HFFc6 (cell line): Measurements from ENCODE around the gene ARPC4. TPM values are rescaled to one million over a fixed set of nuclear protein-coding genes. Genes with fewer than 3 reads are reported as not detected.

Experiments used
- DNase-seq: peaks from one replicate; pipeline ENCODE4 v3.0.0-alpha.2; 2018
- H3K27ac Mint-ChIP-seq: 2 replicates; pipeline ENCODE4 v1.8.0; 2020; ENCODE audit warnings: mild to moderate bottlenecking, mixed read lengths
- H3K27me3 Mint-ChIP-seq: 2 replicates; pipeline ENCODE4 v1.8.0; 2021; ENCODE audit warnings: mild to moderate bottlenecking, moderate library complexity, mixed read lengths; ENCODE audit not compliant: insufficient read depth
- H3K36me3 Mint-ChIP-seq: 2 replicates; pipeline ENCODE4 v1.8.0; 2021; ENCODE audit warnings: low read depth, mixed read lengths
- H3K4me1 Mint-ChIP-seq: 2 replicates; pipeline ENCODE4 v1.8.0; 2020; ENCODE audit warnings: low read depth, mixed read lengths
- H3K4me3 Mint-ChIP-seq: 2 replicates; pipeline ENCODE4 v1.8.0; 2020; ENCODE audit warnings: mild to moderate bottlenecking, moderate library complexity, mixed read lengths
- H3K9me3 Mint-ChIP-seq: 2 replicates; pipeline ENCODE4 v1.8.0; 2020; ENCODE audit warnings: mild to moderate bottlenecking, mixed read lengths
- CTCF ChIP-seq: fragments of 200-600 bp; sonication (generic); IDR thresholded peaks from 2 replicates; pipeline ENCODE4 v1.5.0; 2021; ENCODE audit warnings: antibody characterized with exemption, mild to moderate bottlenecking
- total RNA-seq, 6 experiments: library from RNA; stranded (reverse); fragmentation: NEBNext Ultra II Directional; extraction: Animal tissue kit (Norgen Biotek cat#: 25700); gene quantifications; 2 replicates in 1 of 6; 3 replicates in 5 of 6; pipeline ENCODE4 v1.2.3, GENCODE V29; 2021

ARPC4 gene
- total RNA-seq, 6 experiments from 2014 or later = 252 to 303 (median 266) TPM

DNA sequence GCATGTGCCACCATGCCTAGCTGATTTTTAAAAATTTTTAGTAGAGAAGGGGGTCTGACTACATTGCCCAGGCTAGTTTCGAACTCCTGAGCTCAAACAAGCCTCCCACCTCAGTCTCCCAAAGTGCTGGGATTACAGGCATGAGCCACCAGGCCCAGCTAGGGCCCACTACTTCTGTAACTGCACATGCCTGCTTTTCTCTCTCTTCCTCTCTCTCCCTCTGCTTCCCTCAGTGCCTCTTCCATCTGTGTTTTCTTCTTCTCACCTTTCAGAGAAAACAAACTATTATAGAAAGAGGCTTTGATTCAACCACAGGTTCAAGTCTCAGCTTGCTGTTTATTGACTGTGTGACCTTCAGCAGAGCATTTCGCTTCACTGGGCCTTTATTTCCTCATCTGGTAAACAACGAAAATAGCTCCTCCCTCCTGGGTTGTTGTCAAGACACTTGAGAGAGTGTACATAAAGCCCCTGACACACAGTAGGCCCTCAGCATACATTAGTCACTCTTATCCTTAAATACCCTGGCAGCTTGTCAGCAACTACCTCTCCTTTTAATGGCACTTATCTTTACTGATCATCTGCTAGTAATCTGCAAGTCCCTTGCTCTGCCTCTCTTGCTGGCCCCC is 10.8 kb upstream of the ARPC4 start:
- TF ChIP-seq CTCF = no peak
- Mint-ChIP-seq H3K4me1 (peaks cover 21% of the 10 kb centered on the region), H3K27ac (peak overlapping the region; percentile 3; the same call in 1 of the 2 replicates), H3K27me3 (no peaks in the 10 kb centered on the region; the same call in 1 of the 2 replicates), H3K4me3 (no peak overlapping the region), H3K36me3 (peaks cover 13% of the 10 kb centered on the region), H3K9me3 (no peaks in the 10 kb centered on the region)
- no peak for DNase-seq

- Mint-ChIP-seq H3K27ac (no peak overlapping the region), H3K27me3 (no peaks in the 10 kb centered on the region; the same call in 1 of the 2 replicates), H3K4me1 (peaks cover 15% of the 10 kb centered on the region), H3K36me3 (peaks cover 18% of the 10 kb centered on the region), H3K4me3 (no peak overlapping the region), H3K9me3 (no peaks in the 10 kb centered on the region)
- no peak for TF ChIP-seq CTCF
- no peak for DNase-seq
These were observed 10.1 kb upstream of the ARPC4 start for GRCh38 chr3:9782770-9783169.

DNA sequence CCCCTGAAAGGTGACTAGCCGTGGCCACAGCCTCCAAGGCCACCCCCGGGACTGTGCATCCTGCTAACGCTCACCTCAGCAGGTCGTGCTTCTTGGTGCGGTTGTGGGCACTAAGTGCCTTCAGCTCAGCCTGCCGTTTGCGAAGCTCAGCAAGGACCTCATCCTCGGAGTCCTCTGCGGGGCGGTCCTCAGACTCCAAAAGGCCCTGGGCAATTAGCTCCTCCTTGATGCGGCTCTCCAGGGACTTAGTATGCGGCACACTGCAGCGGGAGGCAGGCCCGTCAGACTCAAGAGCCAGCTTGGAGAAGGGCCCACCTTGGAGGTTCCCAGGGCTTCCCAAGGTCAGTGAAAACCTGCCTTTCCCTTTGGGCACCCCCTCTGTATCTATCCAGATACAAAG is 8.9 kb upstream of the ARPC4 start:
- no peak overlapping the region for H3K27ac Mint-ChIP-seq
- no peak for TF ChIP-seq CTCF
- H3K4me1 Mint-ChIP-seq = peaks cover 3% of the 10 kb centered on the region
- no peak for DNase-seq
- peaks cover 21% of the 10 kb centered on the region for H3K36me3 Mint-ChIP-seq
- no peaks in the 10 kb centered on the region; the same call in 1 of the 2 replicates for H3K27me3 Mint-ChIP-seq
- H3K4me3 Mint-ChIP-seq = no peak overlapping the region
- no peaks in the 10 kb centered on the region for H3K9me3 Mint-ChIP-seq

- TF ChIP-seq CTCF = no peak
- H3K9me3 Mint-ChIP-seq = no peaks in the 10 kb centered on the region
- peaks cover 30% of the 10 kb centered on the region for H3K36me3 Mint-ChIP-seq
These were observed 7.9 kb upstream of the ARPC4 start for GRCh38 chr3:9784965-9785364.

GRCh38 chr3:9785602-9786001 is 7.3 kb upstream of the ARPC4 start:
- Mint-ChIP-seq H3K9me3 (no peaks in the 10 kb centered on the region), H3K4me3 (no peak overlapping the region), H3K27ac (no peak overlapping the region), H3K36me3 (peaks cover 36% of the 10 kb centered on the region), H3K27me3 (peaks cover 2% of the 10 kb centered on the region), H3K4me1 (peaks cover 5% of the 10 kb centered on the region)
- TF ChIP-seq CTCF = no peak
- DNase-seq = no peak

More at GRCh38 chr3:9784965-9785364, 7.9 kb upstream of the ARPC4 start:
- no peaks in the 10 kb centered on the region; the same call in 1 of the 2 replicates for H3K4me1 Mint-ChIP-seq
- no peak for DNase-seq
- H3K27me3 Mint-ChIP-seq = no peaks in the 10 kb centered on the region; the same call in 1 of the 2 replicates
- no peak overlapping the region for H3K27ac Mint-ChIP-seq
- H3K4me3 Mint-ChIP-seq = no peak overlapping the region
